Lower lobe of right lung (tissue), 2 donors: ENCODE data around the gene GRN. TPM values are rescaled to one million over a fixed set of nuclear protein-coding genes. Genes with fewer than 3 reads are reported as not detected.
"Not testable (repeated sequence)": the region's sequence is repeated elsewhere in the genome, so short reads cannot be mapped to it uniquely, and the experiment has no call there.

ENCODE experiments used
- ATAC-seq, 2 donors: fragments of 200-7000 bp; cut with Tn5 transposase; one replicate each; pipeline ENCODE4 v1.9.1; 2020 to 2022; ENCODE audit warnings: mild to moderate bottlenecking in 2 of 2, moderate library complexity in 2 of 2
- DNase-seq: peaks from one replicate; pipeline ENCODE4 v3.0.0-alpha.2; 2020
- H3K27ac ChIP-seq: fragments of 200-600 bp; one replicate; pipeline ENCODE4 v1.8.0; 2022
- H3K27me3 ChIP-seq: fragments of 200-600 bp; one replicate; pipeline ENCODE4 v1.8.0; 2022; ENCODE audit warnings: low read depth
- H3K36me3 ChIP-seq: fragments of 200-600 bp; one replicate; pipeline ENCODE4 v1.8.0; 2022; ENCODE audit warnings: mild to moderate bottlenecking
- H3K4me1 ChIP-seq: fragments of 200-600 bp; one replicate; pipeline ENCODE4 v1.8.0; 2022
- H3K4me3 ChIP-seq: fragments of 200-600 bp; one replicate; pipeline ENCODE4 v1.8.0; 2022; ENCODE audit warnings: mild to moderate bottlenecking
- H3K9me3 ChIP-seq: fragments of 200-600 bp; one replicate; pipeline ENCODE4 v1.8.0; 2022
- CTCF ChIP-seq: fragments of 200-600 bp; IDR thresholded peaks from one replicate; pipeline ENCODE4 v1.8.0; 2022; ENCODE audit warnings: antibody characterized with exemption, mild to moderate bottlenecking
- intact Hi-C: fragments of 100-400 bp; cut with DNase I; formaldehyde crosslinking; loops from one replicate; pipeline ENCODE4 v1.11.0; 2022
- total RNA-seq: library from RNA; stranded (reverse); fragmentation: NEBNext Ultra II Directional; extraction: Animal tissue kit (Norgen Biotek cat#: 25700); gene quantifications from one replicate; pipeline ENCODE4 v1.2.1, GENCODE V29; 2021
- donor health status: DM: no; HTN: yes; CAD: no; lungs with severe emphysema.

Gene GRN
- total RNA-seq, 1 donor from 2014 or later, result 1,241 TPM

- H3K27ac ChIP-seq, result no peak overlapping the region
- no peak overlapping the region for H3K4me3 ChIP-seq
- ATAC-seq (no peak), DNase-seq (no peak)
- TF ChIP-seq CTCF, result no peak
- no peaks in the 10 kb centered on the region for H3K27me3 ChIP-seq
- H3K36me3 ChIP-seq, result no peaks in the 10 kb centered on the region
- peaks cover 47% of the 10 kb centered on the region for H3K4me1 ChIP-seq
- intact Hi-C loops, result no loop called here
- no peaks in the 10 kb centered on the region for H3K9me3 ChIP-seq
Observed at GRCh38 chr17:44327715-44328449, 17.2 kb upstream of the GRN start.

- H3K27ac ChIP-seq, H3K9me3 ChIP-seq, H3K4me3 ChIP-seq, DNase-seq, intact Hi-C loops, H3K36me3 ChIP-seq, H3K27me3 ChIP-seq, ATAC-seq: not testable (repeated sequence)
- H3K4me1 ChIP-seq, result peaks cover 40% of the 10 kb centered on the region
Observed at GRCh38 chr17:44329516-44329915, 15.6 kb upstream of the GRN start.

- H3K4me3 ChIP-seq, ATAC-seq, H3K27ac ChIP-seq, H3K27me3 ChIP-seq, DNase-seq, H3K9me3 ChIP-seq, H3K36me3 ChIP-seq, intact Hi-C loops: not testable (repeated sequence)
- peaks cover 46% of the 10 kb centered on the region for H3K4me1 ChIP-seq
Observed at GRCh38 chr17:44330263-44330662, 14.8 kb upstream of the GRN start.

GRCh38 chr17:44331249-44331760 is 13.8 kb upstream of the GRN start:
- Histone ChIP-seq H3K36me3 (no peaks in the 10 kb centered on the region), H3K4me3 (no peak overlapping the region), H3K9me3 (no peaks in the 10 kb centered on the region), H3K27me3 (no peaks in the 10 kb centered on the region), H3K4me1 (peaks cover 45% of the 10 kb centered on the region), H3K27ac (no peak overlapping the region)
- intact Hi-C loops, result no loop called here
- no peak for DNase-seq
- TF ChIP-seq CTCF, result peak; percentile 79
- peak; percentile 32 to 43 for ATAC-seq

GRCh38 chr17:44333371-44333770 is 11.7 kb upstream of the GRN start:
- H3K4me3 ChIP-seq, result no peak overlapping the region
- H3K4me1 ChIP-seq, result peaks cover 38% of the 10 kb centered on the region
- H3K27ac ChIP-seq, result peak overlapping the region; percentile 9
- H3K9me3 ChIP-seq, result no peaks in the 10 kb centered on the region
- H3K36me3 ChIP-seq, result no peaks in the 10 kb centered on the region
- TF ChIP-seq CTCF, result no peak
- H3K27me3 ChIP-seq, result no peaks in the 10 kb centered on the region
- intact Hi-C loops, result no loop called here
- ATAC-seq, result peak; percentile 69 to 72
- DNase-seq, result peak; percentile 70

GRCh38 chr17:44334315-44334714 is 10.8 kb upstream of the GRN start:
- no peak overlapping the region for H3K4me3 ChIP-seq
- H3K9me3 ChIP-seq, result no peaks in the 10 kb centered on the region
- no peaks in the 10 kb centered on the region for H3K36me3 ChIP-seq
- DNase-seq (no peak), ATAC-seq (peak in 1 of 2 donors; percentile 45)
- peaks cover 38% of the 10 kb centered on the region for H3K4me1 ChIP-seq
- H3K27me3 ChIP-seq, result no peaks in the 10 kb centered on the region
- intact Hi-C loops, result no loop called here
- H3K27ac ChIP-seq, result peak overlapping the region; percentile 36
- TF ChIP-seq CTCF, result no peak
